K562 (cell line): Measurements from ENCODE around the gene CST8. TPM values are rescaled to one million over a fixed set of nuclear protein-coding genes. Genes with fewer than 3 reads are reported as not detected.

Experiments used
- ATAC-seq: fragments of 200-7000 bp; cut with Tn5 transposase; 3 replicates; pipeline ENCODE4 v1.9.1; 2020; ENCODE audit warnings: moderate library complexity
- BruUV-seq: library from RNA; stranded (reverse); fragments of 400-500 nt; replicated peaks from 2 replicates; lab custom pipeline; 2021; lab: Mats Ljungman, UMichigan
- CTCF ChIA-PET: fragments of 300-600 bp; formaldehyde crosslinking; extraction: SDS; loops from one replicate; lab custom pipeline; 2021; ENCODE audit warnings: low intra/inter-chr PET ratio; lab: Yijun Ruan, JAX
- POLR2A ChIA-PET: fragments of 300-600, 350-650 bp; sonication (Branson Sonifier 250); formaldehyde crosslinking; extraction: SDS; loops from one replicate; lab custom pipeline; 2021; ENCODE audit warnings: antibody characterized with exemption, inconsistent platforms; lab: Yijun Ruan, JAX
- DNase-seq, 4 experiments: peaks; one replicate each; pipeline versions ENCODE4 v3.0.0 to v3.0.0-alpha.2; 2011 to 2018; ENCODE audit warnings: low spot score in 3 of 4, mixed read lengths in 3 of 4; ENCODE audit errors: extremely low read depth in 1 of 4
- FAIRE-seq: peaks from 2 replicates; lab custom pipeline; 2011; peaks lifted over from hg19 to GRCh38; lab: Jason Lieb, UNC
- H2AFZ ChIP-seq: 2 replicates; pipeline ENCODE4 v1.6.0; 2011; ENCODE audit warnings: low read depth, low read length, control low read depth, inconsistent platforms
- H3K27ac ChIP-seq: fragments of 200-600 bp; 3 replicates; pipeline ENCODE4 v1.8.0; 2011; ENCODE audit warnings: low read depth, mild to moderate bottlenecking, control low read depth, inconsistent platforms, low read length, moderate library complexity, mixed read lengths; ENCODE audit errors: extremely low read depth
- H3K27me3 ChIP-seq, 2 experiments: fragments of 300-600 bp in 1 of 2; 2 replicates in 1 of 2; 3 replicates in 1 of 2; pipeline versions ENCODE4 v1.6.0 to v1.8.0; 2011; ENCODE audit warnings: inconsistent platforms in 2 of 2, low read length in 2 of 2, mild to moderate bottlenecking in 1 of 2, mixed read lengths in 1 of 2, moderate library complexity in 1 of 2; ENCODE audit not compliant: control insufficient read depth in 2 of 2, insufficient read depth in 2 of 2
- H3K36me3 ChIP-seq: fragments of 300-600 bp; 3 replicates; pipeline ENCODE4 v1.8.0; 2011; ENCODE audit warnings: mild to moderate bottlenecking, low read length, inconsistent platforms; ENCODE audit not compliant: control insufficient read depth, insufficient read depth
- H3K4me1 ChIP-seq, 2 experiments: fragments of 200-600 bp in 1 of 2; replicated peaks in 1 of 2; 2 replicates in 1 of 2; 3 replicates in 1 of 2; pipeline versions ENCODE4 v1.5.1 to v1.8.0; 2011; ENCODE audit warnings: inconsistent platforms in 2 of 2, low read length in 2 of 2, mild to moderate bottlenecking in 1 of 2, mixed read lengths in 1 of 2, moderate library complexity in 1 of 2; ENCODE audit not compliant: control insufficient read depth in 2 of 2, insufficient read depth in 2 of 2
- H3K4me2 ChIP-seq: 2 replicates; pipeline ENCODE4 v1.6.1; 2011; ENCODE audit warnings: low read length, control low read depth, inconsistent platforms, mixed read lengths; ENCODE audit not compliant: insufficient read depth
- H3K4me3 ChIP-seq: fragments of 200-600 bp; sonication (generic), shearing (Covaris generic); 2 replicates; pipeline ENCODE4 v1.5.1; 2016; ENCODE audit warnings: control low read depth, inconsistent platforms
- H3K79me2 ChIP-seq: fragments of 200-600 bp; 3 replicates; pipeline ENCODE4 v1.8.0; 2011; ENCODE audit warnings: low read length, inconsistent platforms; ENCODE audit not compliant: control insufficient read depth, insufficient read depth
- H3K9ac ChIP-seq, 2 experiments: 2 replicates each; pipeline versions ENCODE4 v1.6.0 to v1.6.1; 2011; ENCODE audit warnings: low read depth in 2 of 2, low read length in 2 of 2, control low read depth in 1 of 2, inconsistent platforms in 1 of 2, mild to moderate bottlenecking in 1 of 2, mixed read lengths in 1 of 2; ENCODE audit not compliant: insufficient read depth in 1 of 2
- H3K9me1 ChIP-seq: one replicate; pipeline ENCODE4 v1.6.0; 2011; ENCODE audit warnings: inconsistent platforms, mild to moderate bottlenecking, low read length, moderate library complexity; ENCODE audit not compliant: control insufficient read depth, insufficient read depth
- H3K9me3 ChIP-seq: replicated peaks from 2 replicates; pipeline ENCODE4 v1.5.1; 2011; ENCODE audit warnings: low read depth, low read length, inconsistent platforms; ENCODE audit not compliant: control insufficient read depth, insufficient read depth
- H4K20me1 ChIP-seq: replicated peaks from 2 replicates; pipeline ENCODE4 v1.6.1; 2011; ENCODE audit warnings: low read length, inconsistent platforms, mixed read lengths; ENCODE audit not compliant: control insufficient read depth, insufficient read depth
- NFE2L1 ChIP-seq: fragments of 450-650 bp; IDR thresholded peaks from 2 replicates; pipeline ENCODE4 v1.6.1; 2016; ENCODE audit warnings: missing genetic modification characterization, low read depth, mild to moderate bottlenecking, missing compliant biosample characterization, moderate library complexity, borderline replicate concordance
- WGBS: fragments of 100-300 bp; shearing (Covaris generic); methylation state at CpG from one replicate; pipeline ENCODE4 v1.1.6; 2016; ENCODE audit warnings: low coverage, mixed read lengths; ENCODE audit not compliant: insufficient coverage; ENCODE audit errors: missing lambda C conversion rate; 5-methylcytosine and 5-hydroxymethylcytosine counted together
- in situ Hi-C: fragments of 300-500 bp; cut with MboI; formaldehyde crosslinking; loops from 4 replicates; pipeline ENCODE4 v1.15.0; 2018; ENCODE audit warnings: inconsistent platforms, mixed read lengths
- intact Hi-C: fragments of 100-400 bp; cut with micrococcal nuclease; formaldehyde crosslinking; loops from 2 replicates; pipeline ENCODE4 v1.14.2; 2022
- polyA plus RNA-seq, 8 experiments: library from polyadenylated mRNA; depleted of rRNA in 4 of 8; stranded (reverse) in 5 of 8; unstranded in 3 of 8; fragments of >200 nt; fragmentation: Nextera tagmentation in 2 of 8; fragmentation: Illumina TruSeq in 1 of 8; extraction: Ambion mirVana in 2 of 8; extraction: Trizol in 1 of 8; gene quantifications; 2 replicates each; pipeline versions ENCODE4 v1.2.1 to v1.2.3, GENCODE V29; 2011 to 2014; ENCODE audit warnings: inconsistent platforms in 1 of 8, missing spikeins in 1 of 8
- total RNA-seq, 7 experiments: library from RNA; depleted of rRNA in 6 of 7; stranded (reverse); fragments of >200 nt in 6 of 7; fragmentation: Illumina TruSeq in 2 of 7; extraction: Trizol in 2 of 7; gene quantifications; 2 replicates each; pipeline versions ENCODE4 v1.2.1 to v1.2.3, GENCODE V29; 2011 to 2021; ENCODE audit warnings: low replicate concordance in 1 of 7
- TF ChIP-seq, protein P1 (sequence below): sonication (generic); formaldehyde crosslinking; IDR thresholded peaks from 2 replicates; pipeline ENCODE4 v1.8.1; 2022; ENCODE audit warnings: missing genetic modification reagents
- TF ChIP-seq, protein P2 (sequence below), 2 experiments: fragments of 450-650 bp in 1 of 2; sonication (generic) in 1 of 2; formaldehyde crosslinking in 1 of 2; IDR thresholded peaks; 2 replicates each; pipeline versions ENCODE4 v1.7.1 to v1.9.0; 2016 to 2022; ENCODE audit warnings: inconsistent platforms in 1 of 2, mild to moderate bottlenecking in 1 of 2, missing genetic modification reagents in 1 of 2
- TF ChIP-seq, protein P3 (sequence below): IDR thresholded peaks from 2 replicates; pipeline ENCODE4 v1.6.1; 2012; ENCODE audit warnings: low read depth, low read length, improper control_type of control experiment, borderline replicate concordance

The CST8 gene
- total and polyA plus RNA-seq, 9 of the 15 experiments (the other 6 are each of a cell fraction or from before 2014, with no cell fraction given) = not detected

DNA sequence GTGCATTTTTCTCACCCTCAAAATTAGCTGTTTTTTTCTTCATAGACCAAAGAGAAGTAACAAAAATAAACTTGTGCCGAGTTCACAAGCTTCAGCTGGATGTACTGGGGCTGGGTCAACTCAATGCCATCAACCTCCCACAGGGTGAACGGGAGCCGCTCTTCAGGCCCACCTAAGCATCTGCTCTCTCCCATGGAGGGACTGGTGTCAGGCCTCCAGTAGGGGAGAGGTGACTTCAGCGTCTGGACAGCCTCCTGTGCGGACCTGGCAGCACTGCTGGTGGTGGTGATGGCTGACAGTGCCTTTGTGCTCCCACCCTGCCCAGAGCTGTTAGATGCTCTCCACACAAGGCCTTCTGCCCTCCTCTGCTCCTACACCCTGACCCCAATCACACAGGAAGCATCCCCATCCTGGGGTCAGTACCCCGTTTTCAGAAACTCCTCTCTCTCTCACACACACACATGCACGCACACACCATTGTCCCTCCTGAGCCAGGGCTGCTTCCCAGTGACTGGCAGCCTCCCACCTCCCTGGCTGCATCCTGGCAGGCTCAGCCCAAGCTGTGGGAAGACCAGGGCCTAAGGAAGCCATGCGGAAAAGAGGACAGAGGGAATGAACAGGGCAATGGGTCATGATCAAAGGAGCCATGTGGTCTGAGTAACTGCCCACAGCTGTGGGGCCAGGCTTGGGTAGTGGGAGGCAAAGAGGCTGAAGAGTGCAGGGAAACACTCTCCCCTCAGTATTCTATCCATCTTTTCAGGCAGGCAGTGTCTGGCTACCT is 17.7 kb downstream of the CST8 start:
- no peaks in the 10 kb centered on the region for H3K79me2 ChIP-seq
- DNase-seq (no peak), ATAC-seq (no peak), FAIRE-seq (no peak)
- no peak overlapping the region for H2AFZ ChIP-seq
- H3K4me2 ChIP-seq = no peak overlapping the region
- H3K9me1 ChIP-seq = no peaks in the 10 kb centered on the region
- H3K4me3 ChIP-seq = no peak overlapping the region
- peaks cover 0 to 20% of the 10 kb centered on the region in 2 experiments; a peak in 2 of 5 replicates for H3K27me3 ChIP-seq
- H3K9me3 ChIP-seq = no peaks in the 10 kb centered on the region
- intact Hi-C loops = no loop called here
- TF ChIP-seq, protein P1, sequence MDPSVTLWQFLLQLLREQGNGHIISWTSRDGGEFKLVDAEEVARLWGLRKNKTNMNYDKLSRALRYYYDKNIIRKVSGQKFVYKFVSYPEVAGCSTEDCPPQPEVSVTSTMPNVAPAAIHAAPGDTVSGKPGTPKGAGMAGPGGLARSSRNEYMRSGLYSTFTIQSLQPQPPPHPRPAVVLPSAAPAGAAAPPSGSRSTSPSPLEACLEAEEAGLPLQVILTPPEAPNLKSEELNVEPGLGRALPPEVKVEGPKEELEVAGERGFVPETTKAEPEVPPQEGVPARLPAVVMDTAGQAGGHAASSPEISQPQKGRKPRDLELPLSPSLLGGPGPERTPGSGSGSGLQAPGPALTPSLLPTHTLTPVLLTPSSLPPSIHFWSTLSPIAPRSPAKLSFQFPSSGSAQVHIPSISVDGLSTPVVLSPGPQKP (CRISPR knock-in tag) = no peak
- TF ChIP-seq NFE2L1 = no peak
- TF ChIP-seq, protein P2, sequence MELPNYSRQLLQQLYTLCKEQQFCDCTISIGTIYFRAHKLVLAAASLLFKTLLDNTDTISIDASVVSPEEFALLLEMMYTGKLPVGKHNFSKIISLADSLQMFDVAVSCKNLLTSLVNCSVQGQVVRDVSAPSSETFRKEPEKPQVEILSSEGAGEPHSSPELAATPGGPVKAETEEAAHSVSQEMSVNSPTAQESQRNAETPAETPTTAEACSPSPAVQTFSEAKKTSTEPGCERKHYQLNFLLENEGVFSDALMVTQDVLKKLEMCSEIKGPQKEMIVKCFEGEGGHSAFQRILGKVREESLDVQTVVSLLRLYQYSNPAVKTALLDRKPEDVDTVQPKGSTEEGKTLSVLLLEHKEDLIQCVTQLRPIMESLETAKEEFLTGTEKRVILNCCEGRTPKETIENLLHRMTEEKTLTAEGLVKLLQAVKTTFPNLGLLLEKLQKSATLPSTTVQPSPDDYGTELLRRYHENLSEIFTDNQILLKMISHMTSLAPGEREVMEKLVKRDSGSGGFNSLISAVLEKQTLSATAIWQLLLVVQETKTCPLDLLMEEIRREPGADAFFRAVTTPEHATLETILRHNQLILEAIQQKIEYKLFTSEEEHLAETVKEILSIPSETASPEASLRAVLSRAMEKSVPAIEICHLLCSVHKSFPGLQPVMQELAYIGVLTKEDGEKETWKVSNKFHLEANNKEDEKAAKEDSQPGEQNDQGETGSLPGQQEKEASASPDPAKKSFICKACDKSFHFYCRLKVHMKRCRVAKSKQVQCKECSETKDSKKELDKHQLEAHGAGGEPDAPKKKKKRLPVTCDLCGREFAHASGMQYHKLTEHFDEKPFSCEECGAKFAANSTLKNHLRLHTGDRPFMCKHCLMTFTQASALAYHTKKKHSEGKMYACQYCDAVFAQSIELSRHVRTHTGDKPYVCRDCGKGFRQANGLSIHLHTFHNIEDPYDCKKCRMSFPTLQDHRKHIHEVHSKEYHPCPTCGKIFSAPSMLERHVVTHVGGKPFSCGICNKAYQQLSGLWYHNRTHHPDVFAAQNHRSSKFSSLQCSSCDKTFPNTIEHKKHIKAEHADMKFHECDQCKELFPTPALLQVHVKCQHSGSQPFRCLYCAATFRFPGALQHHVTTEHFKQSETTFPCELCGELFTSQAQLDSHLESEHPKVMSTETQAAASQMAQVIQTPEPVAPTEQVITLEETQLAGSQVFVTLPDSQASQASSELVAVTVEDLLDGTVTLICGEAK (IDR thresholded peaks at IDR 0.05) = no peak
- TF ChIP-seq, protein P2 (CRISPR knock-in tag; IDR thresholded peaks at IDR 0.05) = no peak
- TF ChIP-seq, protein P3, sequence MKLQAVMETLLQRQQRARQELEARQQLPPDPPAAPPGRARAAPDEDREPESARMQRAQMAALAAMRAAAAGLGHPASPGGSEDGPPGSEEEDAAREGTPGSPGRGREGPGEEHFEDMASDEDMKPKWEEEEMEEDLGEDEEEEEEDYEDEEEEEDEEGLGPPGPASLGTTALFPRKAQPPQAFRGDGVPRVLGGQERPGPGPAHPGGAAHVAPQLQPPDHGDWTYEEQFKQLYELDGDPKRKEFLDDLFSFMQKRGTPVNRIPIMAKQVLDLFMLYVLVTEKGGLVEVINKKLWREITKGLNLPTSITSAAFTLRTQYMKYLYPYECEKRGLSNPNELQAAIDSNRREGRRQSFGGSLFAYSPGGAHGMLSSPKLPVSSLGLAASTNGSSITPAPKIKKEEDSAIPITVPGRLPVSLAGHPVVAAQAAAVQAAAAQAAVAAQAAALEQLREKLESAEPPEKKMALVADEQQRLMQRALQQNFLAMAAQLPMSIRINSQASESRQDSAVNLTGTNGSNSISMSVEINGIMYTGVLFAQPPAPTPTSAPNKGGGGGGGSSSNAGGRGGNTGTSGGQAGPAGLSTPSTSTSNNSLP = no peak
- no peak overlapping the region for H3K9ac ChIP-seq
- no peak overlapping the region for H3K27ac ChIP-seq
- ChIA-PET CTCF (no interaction called here), POLR2A (no interaction called here)
- in situ Hi-C loops = no loop called here
- no TSS peak for BruUV-seq
- H3K4me1 ChIP-seq = no peaks in the 10 kb centered on the region
- WGBS = 0% methylated on average over 7 of the region's 8 CpGs
- no peaks in the 10 kb centered on the region for H4K20me1 ChIP-seq
- no peaks in the 10 kb centered on the region for H3K36me3 ChIP-seq
